ENCODE data around the gene HSPA1A. TPM values are rescaled to one million over a fixed set of nuclear protein-coding genes. Genes with fewer than 3 reads are reported as not detected.

The HSPA1A gene
- total and polyA plus RNA-seq, 9 of the 15 experiments (the other 6 are each of a cell fraction or from before 2014, with no cell fraction given) = 2.2 to 273 (median 107) TPM

GRCh38 chr6:31806470-31807272 is 8.7 kb upstream of the HSPA1A start, which contains the start of gene LSM2 (continued):
- TF ChIP-seq ZNF609 (CRISPR knock-in tag; IDR thresholded peaks at IDR 0.05; ENCODE audit: borderline replicate concordance) (peak; percentile 44; the same call in 1 of the 2 replicates), ZNF239 (CRISPR knock-in tag; IDR thresholded peaks at IDR 0.05) (peak; percentile 13; the same call in 1 of the 2 replicates), TBP (optimal IDR thresholded peaks at IDR 0.05; ENCODE audit: low read depth, low read length) (peak; percentile 89), CLOCK (CRISPR knock-in tag; IDR thresholded peaks at IDR 0.05; ENCODE audit: borderline replicate concordance) (0 out of 2 replicates have a peak, but pooled peaks have one; percentile 10), NCOA6 (IDR thresholded peaks at IDR 0.05) (no peak), NR3C1 (CRISPR knock-in tag; IDR thresholded peaks at IDR 0.05) (no peak), ELF1 (tag; IDR thresholded peaks at IDR 0.05) (peak; percentile 85), TCF3 (CRISPR knock-in tag; IDR thresholded peaks at IDR 0.05) (peak; percentile 41), FOXA3 (CRISPR knock-in tag; conservative IDR thresholded peaks at IDR 0.05 in 1 of 2, IDR thresholded peaks at IDR 0.05 in 1 of 2) (peak; percentile 26 to 70; a peak in 2 of 4 replicates), BRF2 (IDR thresholded peaks at IDR 0.05; ENCODE audit: borderline replicate concordance, insufficient read depth, insufficient read length) (no peak), ZC3H11A (IDR thresholded peaks at IDR 0.05; ENCODE audit: low read depth, low read length) (no peak), RAD51 (IDR thresholded peaks at IDR 0.05; ENCODE audit: borderline replicate concordance, low read depth) (no peak)
- TF ChIP-seq, protein P1, sequence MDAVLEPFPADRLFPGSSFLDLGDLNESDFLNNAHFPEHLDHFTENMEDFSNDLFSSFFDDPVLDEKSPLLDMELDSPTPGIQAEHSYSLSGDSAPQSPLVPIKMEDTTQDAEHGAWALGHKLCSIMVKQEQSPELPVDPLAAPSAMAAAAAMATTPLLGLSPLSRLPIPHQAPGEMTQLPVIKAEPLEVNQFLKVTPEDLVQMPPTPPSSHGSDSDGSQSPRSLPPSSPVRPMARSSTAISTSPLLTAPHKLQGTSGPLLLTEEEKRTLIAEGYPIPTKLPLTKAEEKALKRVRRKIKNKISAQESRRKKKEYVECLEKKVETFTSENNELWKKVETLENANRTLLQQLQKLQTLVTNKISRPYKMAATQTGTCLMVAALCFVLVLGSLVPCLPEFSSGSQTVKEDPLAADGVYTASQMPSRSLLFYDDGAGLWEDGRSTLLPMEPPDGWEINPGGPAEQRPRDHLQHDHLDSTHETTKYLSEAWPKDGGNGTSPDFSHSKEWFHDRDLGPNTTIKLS (IDR thresholded peaks at IDR 0.05; ENCODE audit: borderline replicate concordance, low read depth) = peak; percentile 79
